Activated CD8-positive, alpha-beta memory T cell treated with anti-CD3 and anti-CD28 coated beads, Interleukin-2, amount 10 ng/mL, durations not matched to agents 7 days and 5 days (primary cell): Measurements from ENCODE around the gene DGKI. TPM values are rescaled to one million over a fixed set of nuclear protein-coding genes. Genes with fewer than 3 reads are reported as not detected.

Experiments
- ATAC-seq: fragments of 150-1000 bp; cut with Tn5 transposase; one replicate; pipeline ENCODE4 v1.10.0; 2021; ENCODE audit warnings: moderate library complexity
- CTCF ChIA-PET: fragments of 350-600 bp; sonication (Branson Sonifier 250); formaldehyde crosslinking; loops from one replicate; lab custom pipeline; 2021; ENCODE audit warnings: antibody characterized with exemption; lab: Charles Lee
- DNase-seq: peaks from one replicate; pipeline ENCODE4 v3.0.0-alpha.2; 2020
- H3K27ac Mint-ChIP-seq: one replicate; pipeline ENCODE4 v1.8.0; 2021; ENCODE audit warnings: mild to moderate bottlenecking, mixed read lengths
- H3K27me3 Mint-ChIP-seq: one replicate; pipeline ENCODE4 v1.8.0; 2021; ENCODE audit warnings: mixed read lengths
- H3K36me3 Mint-ChIP-seq: one replicate; pipeline ENCODE4 v1.8.0; 2021; ENCODE audit warnings: mild to moderate bottlenecking, mixed read lengths
- H3K4me1 Mint-ChIP-seq: one replicate; pipeline ENCODE4 v1.8.0; 2021; ENCODE audit warnings: mixed read lengths
- H3K4me3 Mint-ChIP-seq: one replicate; pipeline ENCODE4 v1.8.0; 2021; ENCODE audit warnings: mild to moderate bottlenecking, moderate library complexity, mixed read lengths
- H3K9me3 Mint-ChIP-seq: one replicate; pipeline ENCODE4 v1.8.0; 2022; ENCODE audit warnings: low read depth, mixed read lengths
- total RNA-seq, 2 experiments: library from RNA; stranded (reverse); gene quantifications; one replicate each; pipeline ENCODE4 v1.2.3, GENCODE V29; 2021

The DGKI gene
- total RNA-seq, 2 experiments from 2014 or later = 2.2 TPM; not detected in 1

GRCh38 chr7:137880432-137880831 is 33.7 kb upstream of the DGKI start:
- no peak overlapping the region for H3K27ac Mint-ChIP-seq
- no peak for DNase-seq
- H3K27me3 Mint-ChIP-seq = no peaks in the 10 kb centered on the region
- no peak for ATAC-seq
- no peaks in the 10 kb centered on the region for H3K9me3 Mint-ChIP-seq
- peaks cover 14% of the 10 kb centered on the region for H3K4me1 Mint-ChIP-seq
- no peak overlapping the region for H3K4me3 Mint-ChIP-seq
- peaks cover 21% of the 10 kb centered on the region for H3K36me3 Mint-ChIP-seq
- CTCF ChIA-PET = interaction anchor here (1.1 kb wide), 1 partner anchor 10 kb away, joined by 3 read pairs; no protein-coding TSS in a partner anchor

DNA sequence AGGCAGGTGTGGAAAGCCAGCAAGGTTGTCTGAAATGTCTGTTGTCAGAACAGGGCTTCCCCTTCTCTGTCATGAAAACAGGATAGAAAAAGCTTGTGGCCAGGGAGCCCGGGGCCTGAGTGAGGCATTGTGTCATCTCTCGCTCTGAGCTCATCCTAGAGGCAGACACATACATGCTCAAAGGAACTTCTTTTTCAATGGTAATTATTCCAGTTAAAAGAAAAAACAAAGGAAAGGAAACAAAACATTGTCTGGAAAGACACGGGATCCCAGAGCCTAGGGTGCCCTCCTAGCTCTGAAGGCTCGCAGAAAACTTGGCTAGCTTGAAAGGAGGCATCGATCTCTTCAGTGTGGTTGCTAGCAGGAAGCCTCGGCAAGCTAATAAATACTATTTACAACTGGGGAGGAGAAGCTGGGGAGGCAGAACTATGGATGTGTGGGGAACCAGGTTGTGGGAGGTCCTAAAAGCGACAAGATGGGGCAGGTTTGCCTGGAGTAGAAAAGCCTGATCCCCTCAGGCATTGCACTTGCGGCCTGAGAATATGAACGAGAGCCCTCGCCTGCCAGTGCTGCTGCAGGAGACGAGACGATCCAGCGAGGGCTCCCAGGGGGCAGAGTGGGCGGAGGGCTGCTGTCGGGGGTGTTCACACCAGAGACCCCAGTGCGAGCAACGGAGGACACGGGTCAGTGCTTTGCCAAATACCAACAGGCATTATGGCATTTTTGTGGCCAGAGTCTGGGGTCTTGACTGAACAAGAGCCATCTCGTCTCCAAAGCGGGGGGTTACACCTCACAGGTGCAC is 32.8 kb upstream of the DGKI start:
- ATAC-seq = no peak
- Mint-ChIP-seq H3K4me1 (peaks cover 14% of the 10 kb centered on the region), H3K4me3 (no peak overlapping the region), H3K27ac (no peak overlapping the region), H3K36me3 (peaks cover 24% of the 10 kb centered on the region), H3K9me3 (no peaks in the 10 kb centered on the region), H3K27me3 (no peaks in the 10 kb centered on the region)
- CTCF ChIA-PET = no interaction called here
- no peak for DNase-seq

DNA sequence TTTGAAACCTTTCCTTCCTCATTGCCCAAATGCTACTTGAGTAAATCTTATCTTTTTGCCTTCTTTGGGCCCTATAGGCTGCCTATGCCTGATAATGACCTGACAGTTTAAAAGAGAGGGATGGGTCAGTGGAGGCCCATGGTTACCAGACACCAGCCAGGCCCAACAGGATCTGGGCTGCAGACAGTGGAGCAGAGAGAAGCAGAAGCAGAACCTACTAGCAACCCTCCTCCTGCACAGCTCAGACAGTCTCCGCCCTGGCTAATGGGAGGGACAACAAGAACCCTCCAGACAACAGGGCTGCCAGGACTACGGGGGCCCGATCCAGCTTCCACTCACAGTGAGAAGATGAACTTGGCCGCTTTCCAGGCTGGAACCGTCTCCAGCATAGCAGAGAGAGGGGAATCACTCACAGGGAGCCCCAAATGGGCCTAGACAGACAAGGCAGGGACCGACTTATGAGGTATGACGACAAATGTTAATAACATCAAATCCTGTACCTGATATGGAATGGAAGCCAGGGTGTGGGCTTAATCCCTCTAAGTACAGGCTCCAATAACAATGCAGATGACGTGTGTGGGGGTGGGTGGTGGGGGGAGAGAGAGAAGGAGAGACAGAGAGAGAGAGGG is 31.7 kb upstream of the DGKI start:
- H3K27me3 Mint-ChIP-seq = no peaks in the 10 kb centered on the region
- peaks cover 14% of the 10 kb centered on the region for H3K4me1 Mint-ChIP-seq
- DNase-seq = no peak
- no peaks in the 10 kb centered on the region for H3K9me3 Mint-ChIP-seq
- peaks cover 24% of the 10 kb centered on the region for H3K36me3 Mint-ChIP-seq
- H3K27ac Mint-ChIP-seq = no peak overlapping the region
- no peak for ATAC-seq
- CTCF ChIA-PET = interaction anchor here (1.5 kb wide), 1 partner anchor 24 kb away, joined by 4 read pairs; no protein-coding TSS in a partner anchor
- H3K4me3 Mint-ChIP-seq = no peak overlapping the region

DNA sequence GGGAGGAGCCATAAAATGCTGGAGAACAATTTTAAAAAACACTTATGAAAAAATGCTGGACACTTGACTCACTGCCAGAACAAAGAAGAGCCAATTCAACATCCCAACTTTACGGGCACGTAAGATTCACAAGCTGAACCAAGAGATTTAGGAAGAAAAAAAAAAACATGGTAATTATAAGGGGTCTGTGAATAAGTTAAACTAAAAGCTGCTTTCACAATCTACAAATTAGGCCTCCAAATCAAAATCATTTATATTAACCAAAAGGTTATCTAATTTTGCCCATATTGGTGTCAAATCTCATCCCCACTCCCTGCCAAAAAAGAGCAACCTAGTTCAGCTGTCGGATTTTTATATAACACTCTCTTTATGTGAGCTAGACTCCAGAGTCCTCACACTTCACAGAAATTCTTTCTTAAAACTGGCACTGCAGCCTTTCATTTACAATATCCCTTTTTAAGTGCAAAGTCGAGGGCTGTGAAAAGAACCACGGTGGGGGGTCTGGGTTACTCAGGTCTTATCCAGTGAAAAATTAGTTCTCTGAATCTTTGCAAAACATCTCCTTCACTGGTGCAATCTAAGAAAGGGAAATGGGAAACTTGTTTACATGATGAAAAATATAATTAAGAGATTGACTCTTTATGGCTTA is 30.4 kb upstream of the DGKI start:
- Mint-ChIP-seq H3K4me3 (no peak overlapping the region), H3K27me3 (no peaks in the 10 kb centered on the region), H3K27ac (no peak overlapping the region), H3K9me3 (no peaks in the 10 kb centered on the region), H3K4me1 (peaks cover 6% of the 10 kb centered on the region), H3K36me3 (peaks cover 21% of the 10 kb centered on the region)
- ATAC-seq = no peak
- no peak for DNase-seq
- CTCF ChIA-PET = no interaction called here

GRCh38 chr7:137875746-137876145 is 29.0 kb upstream of the DGKI start:
- no peaks in the 10 kb centered on the region for H3K27me3 Mint-ChIP-seq
- CTCF ChIA-PET = no interaction called here
- peaks cover under 1% of the 10 kb centered on the region for H3K4me1 Mint-ChIP-seq
- H3K27ac Mint-ChIP-seq = no peak overlapping the region
- no peaks in the 10 kb centered on the region for H3K9me3 Mint-ChIP-seq
- no peak overlapping the region for H3K4me3 Mint-ChIP-seq
- DNase-seq (no peak), ATAC-seq (no peak)
- H3K36me3 Mint-ChIP-seq = peaks cover 15% of the 10 kb centered on the region

- Mint-ChIP-seq H3K27me3 (no peaks in the 10 kb centered on the region), H3K4me1 (peaks cover 3% of the 10 kb centered on the region), H3K27ac (no peak overlapping the region), H3K9me3 (no peaks in the 10 kb centered on the region), H3K4me3 (no peak overlapping the region), H3K36me3 (peaks cover 7% of the 10 kb centered on the region)
- no peak for DNase-seq
- CTCF ChIA-PET = interaction anchor here (0.6 kb wide), 1 partner anchor 27 kb away, joined by 4 read pairs; no protein-coding TSS in a partner anchor
- ATAC-seq = no peak
These were observed 27.4 kb upstream of the DGKI start for GRCh38 chr7:137873979-137874777.

DNA sequence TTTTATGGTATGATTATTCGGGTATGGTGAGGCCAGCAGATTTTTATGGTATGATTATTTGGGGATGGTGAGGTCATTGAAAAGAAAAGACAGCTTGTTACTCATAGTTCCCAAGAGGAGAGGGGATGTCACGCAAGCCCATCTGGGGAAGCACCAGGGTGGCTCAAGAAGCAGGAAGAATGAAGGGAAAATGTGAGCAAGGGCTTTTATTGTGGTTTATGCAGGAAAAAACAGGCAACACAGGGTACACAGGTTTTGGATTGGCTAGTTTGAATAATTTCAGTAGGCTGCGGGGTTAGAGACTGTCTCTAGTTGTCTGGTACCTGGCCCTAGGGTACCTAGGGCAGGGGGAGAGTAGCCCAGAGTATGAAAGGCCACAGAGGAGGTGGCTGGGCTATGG is 26.8 kb upstream of the DGKI start:
- no peak for ATAC-seq
- CTCF ChIA-PET = no interaction called here
- Mint-ChIP-seq H3K27me3 (no peaks in the 10 kb centered on the region), H3K4me3 (no peak overlapping the region), H3K27ac (no peak overlapping the region), H3K9me3 (peaks cover under 1% of the 10 kb centered on the region), H3K36me3 (peaks cover 8% of the 10 kb centered on the region), H3K4me1 (peaks cover 3% of the 10 kb centered on the region)
- DNase-seq = no peak

GRCh38 chr7:137871170-137871915 is 24.6 kb upstream of the DGKI start:
- DNase-seq (no peak), ATAC-seq (no peak)
- Mint-ChIP-seq H3K9me3 (peaks cover 2% of the 10 kb centered on the region), H3K27me3 (no peaks in the 10 kb centered on the region), H3K27ac (no peak overlapping the region), H3K36me3 (peaks cover 12% of the 10 kb centered on the region), H3K4me1 (peaks cover 3% of the 10 kb centered on the region), H3K4me3 (no peak overlapping the region)
- CTCF ChIA-PET = interaction anchor here (0.8 kb wide), 1 partner anchor 9 kb away, joined by 3 read pairs; no protein-coding TSS in a partner anchor

- Mint-ChIP-seq H3K36me3 (peaks cover 17% of the 10 kb centered on the region), H3K4me3 (no peak overlapping the region), H3K9me3 (peaks cover 6% of the 10 kb centered on the region), H3K4me1 (peaks cover 3% of the 10 kb centered on the region), H3K27ac (no peak overlapping the region), H3K27me3 (no peaks in the 10 kb centered on the region)
- DNase-seq (no peak), ATAC-seq (no peak)
- CTCF ChIA-PET = interaction anchor here (0.8 kb wide), 1 partner anchor 10 kb away, joined by 3 read pairs; no protein-coding TSS in a partner anchor
These were observed 23.9 kb upstream of the DGKI start for GRCh38 chr7:137870684-137871083.

DNA sequence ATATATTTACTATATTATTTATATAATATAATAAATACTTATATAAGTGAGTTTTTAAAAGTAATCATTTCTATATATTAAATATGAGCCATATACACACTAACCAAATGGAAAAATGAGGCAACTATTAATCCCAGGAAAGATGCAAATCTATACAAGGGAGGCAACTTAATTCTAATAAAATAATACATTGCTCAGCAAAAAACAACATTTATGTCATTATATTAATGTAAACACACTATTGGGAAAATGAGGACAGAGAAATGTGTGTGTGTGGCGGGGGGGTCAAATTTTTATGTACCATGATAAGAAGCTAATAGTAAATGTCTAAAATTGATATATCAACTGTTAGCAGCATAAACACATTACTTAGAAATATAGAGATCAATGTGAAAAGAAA is 23.3 kb upstream of the DGKI start:
- H3K9me3 Mint-ChIP-seq = peaks cover 10% of the 10 kb centered on the region
- CTCF ChIA-PET = no interaction called here
- ATAC-seq (no peak), DNase-seq (no peak)
- H3K27ac Mint-ChIP-seq = no peak overlapping the region
- H3K27me3 Mint-ChIP-seq = no peaks in the 10 kb centered on the region
- H3K4me3 Mint-ChIP-seq = no peak overlapping the region
- H3K4me1 Mint-ChIP-seq = peaks cover 3% of the 10 kb centered on the region
- H3K36me3 Mint-ChIP-seq = peaks cover 20% of the 10 kb centered on the region

- no peak overlapping the region for H3K27ac Mint-ChIP-seq
- ATAC-seq (no peak), DNase-seq (no peak)
- CTCF ChIA-PET = no interaction called here
- no peak overlapping the region for H3K4me3 Mint-ChIP-seq
- H3K9me3 Mint-ChIP-seq = peaks cover 10% of the 10 kb centered on the region
- peaks cover 3% of the 10 kb centered on the region for H3K4me1 Mint-ChIP-seq
- H3K36me3 Mint-ChIP-seq = peaks cover 24% of the 10 kb centered on the region
- no peaks in the 10 kb centered on the region for H3K27me3 Mint-ChIP-seq
These were observed 22.5 kb upstream of the DGKI start for GRCh38 chr7:137869260-137869659.

GRCh38 chr7:137867289-137867688 is 20.5 kb upstream of the DGKI start:
- Mint-ChIP-seq H3K27me3 (no peaks in the 10 kb centered on the region), H3K4me3 (no peak overlapping the region), H3K9me3 (peaks cover 10% of the 10 kb centered on the region), H3K4me1 (peaks cover 3% of the 10 kb centered on the region), H3K36me3 (peaks cover 28% of the 10 kb centered on the region), H3K27ac (no peak overlapping the region)
- DNase-seq (no peak), ATAC-seq (no peak)
- CTCF ChIA-PET = no interaction called here
